ENCODE measurements around the gene CRYZL1.

DNA sequence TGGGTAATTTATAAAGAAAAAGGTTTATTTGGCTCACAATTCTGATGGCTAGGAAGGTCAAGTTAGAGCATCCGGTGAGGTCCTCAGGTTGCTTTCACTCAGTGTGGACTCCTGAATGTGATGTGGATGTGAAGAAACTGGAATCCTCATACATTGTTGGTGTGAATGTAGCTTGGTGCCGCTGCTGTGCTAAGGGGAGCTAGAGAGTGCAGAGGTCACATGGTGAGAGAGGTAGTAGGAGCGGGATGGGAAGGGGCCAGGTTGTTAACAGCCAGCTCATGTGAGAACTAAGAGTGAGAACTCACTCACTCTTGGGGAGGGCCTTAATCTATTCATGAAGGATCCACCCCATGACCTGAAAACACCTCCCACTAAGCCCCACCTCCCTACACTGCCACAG, 22.6 kb upstream of the CRYZL1 start:
- no peak for TF ChIP-seq EZH2 (IDR thresholded peaks at IDR 0.05; ENCODE audit: borderline replicate concordance, low read depth, low read length, poor library complexity, severe bottlenecking)
- TF ChIP-seq, protein P1, sequence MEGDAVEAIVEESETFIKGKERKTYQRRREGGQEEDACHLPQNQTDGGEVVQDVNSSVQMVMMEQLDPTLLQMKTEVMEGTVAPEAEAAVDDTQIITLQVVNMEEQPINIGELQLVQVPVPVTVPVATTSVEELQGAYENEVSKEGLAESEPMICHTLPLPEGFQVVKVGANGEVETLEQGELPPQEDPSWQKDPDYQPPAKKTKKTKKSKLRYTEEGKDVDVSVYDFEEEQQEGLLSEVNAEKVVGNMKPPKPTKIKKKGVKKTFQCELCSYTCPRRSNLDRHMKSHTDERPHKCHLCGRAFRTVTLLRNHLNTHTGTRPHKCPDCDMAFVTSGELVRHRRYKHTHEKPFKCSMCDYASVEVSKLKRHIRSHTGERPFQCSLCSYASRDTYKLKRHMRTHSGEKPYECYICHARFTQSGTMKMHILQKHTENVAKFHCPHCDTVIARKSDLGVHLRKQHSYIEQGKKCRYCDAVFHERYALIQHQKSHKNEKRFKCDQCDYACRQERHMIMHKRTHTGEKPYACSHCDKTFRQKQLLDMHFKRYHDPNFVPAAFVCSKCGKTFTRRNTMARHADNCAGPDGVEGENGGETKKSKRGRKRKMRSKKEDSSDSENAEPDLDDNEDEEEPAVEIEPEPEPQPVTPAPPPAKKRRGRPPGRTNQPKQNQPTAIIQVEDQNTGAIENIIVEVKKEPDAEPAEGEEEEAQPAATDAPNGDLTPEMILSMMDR (conservative IDR thresholded peaks at IDR 0.05; ENCODE audit: low read depth, low read length): no peak
